ENCODE results near the gene PCDHAC2. TPM values are rescaled to one million over a fixed set of nuclear protein-coding genes. Genes with fewer than 3 reads are reported as not detected.
A peak's percentile ranks its signal among the peaks of the same experiment; 100 is the strongest.

The PCDHAC2 gene
- 0.64 and 0.90 TPM in 2 replicates for polyA plus RNA-seq (2014; cell fraction: cytosol; rRNA removed)
- polyA plus RNA-seq (2014; cell fraction: nucleus; rRNA removed) = 1.4 and 3.0 TPM in 2 replicates

DNA sequence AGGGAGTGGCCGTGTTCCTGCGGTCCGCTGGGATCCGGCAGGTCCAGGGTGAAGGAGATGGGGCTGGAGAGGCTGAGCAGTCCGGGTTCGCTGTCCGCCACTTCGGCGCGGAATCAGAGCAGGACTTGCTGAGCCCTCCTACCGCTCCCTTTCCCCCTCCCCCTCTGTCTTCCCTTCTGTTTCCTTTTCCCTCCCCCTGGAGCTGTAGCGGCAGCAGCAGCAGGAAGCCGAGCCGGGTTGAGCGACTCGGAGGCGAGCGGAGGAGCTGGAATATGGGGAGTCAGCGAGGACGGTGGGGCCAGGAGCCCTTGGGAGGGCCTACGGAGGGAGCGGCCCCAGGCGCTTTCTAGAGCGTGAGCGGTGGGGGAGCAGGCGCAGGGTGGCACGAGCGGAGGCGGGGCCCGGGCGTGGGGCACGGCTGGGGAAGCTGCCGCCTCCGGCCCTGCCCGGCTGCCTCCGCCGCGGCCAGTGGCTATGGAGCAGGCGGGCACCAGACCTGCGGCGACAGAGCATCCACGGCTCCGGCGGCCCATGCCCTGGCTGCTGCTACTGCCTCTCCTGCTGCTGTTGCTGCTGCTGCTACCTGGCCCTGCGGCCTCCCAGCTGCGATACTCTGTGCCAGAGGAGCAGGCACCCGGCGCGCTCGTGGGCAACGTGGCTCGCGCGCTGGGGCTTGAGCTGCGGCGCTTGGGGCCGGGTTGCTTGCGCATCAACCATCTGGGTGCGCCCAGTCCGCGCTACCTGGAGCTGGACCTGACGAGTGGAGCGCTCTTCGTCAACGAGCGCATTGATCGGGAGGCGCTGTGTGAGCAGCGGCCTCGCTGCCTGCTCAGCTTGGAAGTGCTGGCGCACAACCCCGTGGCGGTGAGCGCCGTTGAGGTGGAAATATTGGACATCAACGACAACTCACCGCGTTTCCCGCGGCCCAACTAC lies at the start of gene PCDHAC2:
TSS of gene PCDHAC2 (plus strand) at position 184 of the 933 bp plus-strand sequence. CDS start at position 475, 291 bp downstream.
- DNase-seq (ENCODE audit: low spot score) = peak; percentile 44

DNA sequence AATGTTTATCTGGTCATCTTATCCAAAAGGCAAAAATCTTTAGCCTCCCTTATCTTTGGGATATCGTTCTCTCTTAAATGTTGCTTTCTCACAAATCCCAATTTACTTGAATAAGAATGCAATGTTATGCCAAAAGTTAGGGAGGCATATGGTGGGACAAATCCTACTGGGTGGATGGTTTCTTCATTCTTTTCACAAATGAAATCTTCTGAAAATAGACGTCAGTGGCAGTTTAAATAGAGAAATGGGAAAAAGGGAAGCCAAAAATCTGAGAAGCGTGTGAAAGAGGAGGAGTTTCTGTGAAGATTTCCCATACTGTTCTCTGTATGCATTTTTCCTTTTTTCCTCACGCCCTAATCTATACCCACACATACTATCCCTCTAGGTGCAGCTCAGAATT lies 42.7 kb upstream of the PCDHAC2 start:
- no peak for DNase-seq (ENCODE audit: low spot score)

DNA sequence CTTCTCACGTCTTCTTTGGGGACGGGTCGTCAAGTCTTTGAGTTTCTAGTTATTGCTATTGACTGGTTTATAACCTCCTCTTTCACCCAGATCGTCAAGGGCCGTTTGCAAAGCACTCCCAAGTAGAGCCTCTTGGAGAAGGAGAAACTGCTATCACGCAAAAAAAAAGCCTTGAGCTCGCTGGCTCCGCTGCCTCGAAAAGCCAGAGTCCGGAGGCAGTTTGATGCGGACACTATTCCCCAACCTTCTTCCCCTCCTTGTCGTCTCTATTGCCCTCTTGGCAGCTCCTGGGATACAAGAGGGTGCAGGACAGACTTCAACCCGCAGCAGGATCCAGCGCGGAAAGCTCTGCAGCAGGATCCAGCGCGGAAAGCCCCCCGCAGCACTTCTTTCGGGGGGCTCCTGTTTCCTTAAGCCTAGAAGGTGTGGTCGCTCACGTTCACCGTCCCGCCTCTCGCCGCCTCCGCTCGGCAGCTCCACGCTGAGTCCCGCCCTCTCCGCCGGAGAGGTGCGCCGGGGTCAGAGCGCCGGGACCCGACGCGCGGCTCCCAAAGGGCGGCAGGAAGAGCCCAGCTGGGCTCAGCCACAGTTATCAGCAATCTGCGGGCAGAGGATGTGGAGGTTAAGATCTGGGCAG lies 40.4 kb upstream of the PCDHAC2 start, which contains the start of gene PCDHAC1:
TSS of gene PCDHAC1 (plus strand) at position 494 of the 637 bp plus-strand sequence. CDS start 594 bp downstream, outside the sequence.
- DNase-seq (ENCODE audit: low spot score) = no peak

- peak; percentile 78 for DNase-seq (ENCODE audit: low spot score)
These were observed 39.6 kb upstream of the PCDHAC2 start for GRCh38 chr5:140926443-140927227.

GRCh38 chr5:140927228-140927573 lies 39.1 kb upstream of the PCDHAC2 start:
- DNase-seq (ENCODE audit: low spot score) = no peak

GRCh38 chr5:140934964-140935606 lies 31.2 kb upstream of the PCDHAC2 start:
- DNase-seq (ENCODE audit: low spot score) = peak; percentile 15

DNA sequence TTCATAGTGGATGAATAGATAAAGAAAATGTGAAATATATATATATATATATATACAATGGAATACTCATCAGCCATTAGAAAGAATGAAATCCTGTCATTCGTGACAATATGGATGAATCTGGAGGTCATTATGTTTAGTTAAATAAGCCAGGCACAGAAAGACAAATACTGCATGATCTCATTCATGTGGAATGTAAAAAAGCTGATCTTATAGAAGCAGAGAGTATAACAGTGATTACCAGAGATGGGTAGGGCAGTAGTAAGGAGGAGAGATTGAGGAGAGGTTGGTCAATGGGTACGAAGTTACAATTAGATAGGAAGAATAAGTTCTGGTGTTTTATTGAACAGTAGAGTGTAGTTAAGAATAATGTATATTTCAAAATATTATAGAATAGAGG lies 19.7 kb upstream of the PCDHAC2 start:
- DNase-seq (ENCODE audit: low spot score) = no peak

GRCh38 chr5:140951636-140952035 lies 14.6 kb upstream of the PCDHAC2 start:
- no peak for DNase-seq (ENCODE audit: low spot score)

- no peak for DNase-seq (ENCODE audit: low spot score)
These were observed 13.0 kb upstream of the PCDHAC2 start for GRCh38 chr5:140953234-140953633.

- DNase-seq (ENCODE audit: low spot score) = no peak
These were observed 4.1 kb upstream of the PCDHAC2 start for GRCh38 chr5:140962190-140962589.

GRCh38 chr5:140964356-140964755 lies 1.9 kb upstream of the PCDHAC2 start:
- peak; percentile 99 for DNase-seq (ENCODE audit: low spot score)

- no peak for DNase-seq (ENCODE audit: low spot score)
These were observed 377 bp upstream of the PCDHAC2 start for GRCh38 chr5:140965905-140966292.

- no peak for DNase-seq (ENCODE audit: low spot score)
These were observed 1.1 kb downstream of the PCDHAC2 start for GRCh38 chr5:140967226-140967893.

DNA sequence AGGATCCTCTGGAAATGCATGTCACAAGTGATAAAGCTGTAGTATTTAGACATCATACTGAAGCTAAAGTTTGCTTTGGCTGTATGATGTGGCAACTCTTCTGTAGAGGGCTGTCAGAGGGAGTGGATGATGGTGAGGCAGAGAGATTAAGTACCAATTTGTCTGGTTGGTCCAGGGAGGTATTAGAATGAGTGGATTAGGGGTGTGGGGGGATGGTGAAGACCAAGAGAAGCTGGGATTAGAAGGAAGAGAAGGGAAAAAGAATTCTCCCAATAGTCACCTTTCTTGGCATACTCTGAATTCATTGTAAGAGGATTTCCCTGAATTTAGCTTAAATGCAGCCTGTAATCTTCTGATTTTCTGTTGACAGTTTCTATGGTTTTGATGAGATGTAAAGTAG lies 3.6 kb downstream of the PCDHAC2 start:
- DNase-seq (ENCODE audit: low spot score) = no peak

DNA sequence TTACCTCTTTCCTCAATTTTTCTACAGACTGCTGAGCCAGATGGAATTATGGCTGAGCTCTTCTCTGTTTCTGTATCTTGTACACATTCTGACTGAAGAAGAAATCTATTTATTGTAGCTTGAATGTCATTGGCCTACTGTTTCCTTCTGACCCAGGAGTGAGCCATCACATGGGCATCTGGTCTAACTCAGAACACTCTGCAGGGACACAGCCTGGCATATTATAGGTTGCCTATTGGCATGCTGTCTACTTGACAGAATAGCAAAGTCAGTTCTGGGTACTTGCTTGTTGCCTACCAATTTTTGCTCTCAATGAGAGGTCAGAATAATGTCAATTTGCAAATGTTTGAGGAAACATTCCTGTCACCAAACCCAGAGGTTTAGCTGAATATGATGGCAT lies 7.3 kb downstream of the PCDHAC2 start:
- DNase-seq (ENCODE audit: low spot score) = no peak

DNA sequence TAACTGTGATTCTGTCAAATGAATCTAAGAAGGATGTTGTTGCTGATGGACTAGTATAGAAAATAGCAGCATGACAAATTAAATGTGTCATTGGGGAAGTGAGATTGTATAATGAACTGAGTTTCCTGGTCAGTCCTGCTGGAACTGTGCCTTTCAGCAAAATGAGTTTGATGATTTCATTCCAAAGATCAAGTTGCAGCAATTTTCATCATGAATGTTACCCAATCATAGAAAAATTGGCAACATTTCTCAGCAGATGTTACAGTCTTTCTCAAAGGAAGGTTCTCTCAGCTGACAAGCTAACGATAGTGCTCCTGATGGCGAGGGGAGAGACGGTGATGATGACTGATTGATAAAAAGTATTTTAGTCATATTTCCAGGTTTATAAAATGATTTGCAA lies 10.7 kb downstream of the PCDHAC2 start:
- DNase-seq (ENCODE audit: low spot score) = no peak

GRCh38 chr5:140978260-140978659 lies 12.0 kb downstream of the PCDHAC2 start:
- no peak for DNase-seq (ENCODE audit: low spot score)

DNA sequence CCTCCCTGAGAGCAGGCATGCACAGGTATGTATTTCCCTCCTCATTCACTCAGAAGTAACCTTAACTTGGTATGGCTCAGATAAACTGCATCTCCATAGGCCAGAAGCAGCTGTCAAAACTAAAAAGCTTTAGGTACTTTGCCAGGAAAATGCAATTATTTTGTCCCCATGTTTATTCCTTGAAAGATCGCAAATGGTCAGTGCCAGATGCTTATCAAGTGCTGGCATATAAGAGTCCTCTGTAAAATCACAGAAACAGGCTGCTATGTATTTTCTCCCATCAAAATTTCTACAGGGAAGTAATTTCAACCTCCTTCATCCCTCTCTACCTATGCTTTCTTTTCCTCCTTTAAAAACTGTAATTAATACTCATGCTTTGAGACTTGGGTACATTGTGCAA lies 12.7 kb downstream of the PCDHAC2 start:
- no peak for DNase-seq (ENCODE audit: low spot score)

DNA sequence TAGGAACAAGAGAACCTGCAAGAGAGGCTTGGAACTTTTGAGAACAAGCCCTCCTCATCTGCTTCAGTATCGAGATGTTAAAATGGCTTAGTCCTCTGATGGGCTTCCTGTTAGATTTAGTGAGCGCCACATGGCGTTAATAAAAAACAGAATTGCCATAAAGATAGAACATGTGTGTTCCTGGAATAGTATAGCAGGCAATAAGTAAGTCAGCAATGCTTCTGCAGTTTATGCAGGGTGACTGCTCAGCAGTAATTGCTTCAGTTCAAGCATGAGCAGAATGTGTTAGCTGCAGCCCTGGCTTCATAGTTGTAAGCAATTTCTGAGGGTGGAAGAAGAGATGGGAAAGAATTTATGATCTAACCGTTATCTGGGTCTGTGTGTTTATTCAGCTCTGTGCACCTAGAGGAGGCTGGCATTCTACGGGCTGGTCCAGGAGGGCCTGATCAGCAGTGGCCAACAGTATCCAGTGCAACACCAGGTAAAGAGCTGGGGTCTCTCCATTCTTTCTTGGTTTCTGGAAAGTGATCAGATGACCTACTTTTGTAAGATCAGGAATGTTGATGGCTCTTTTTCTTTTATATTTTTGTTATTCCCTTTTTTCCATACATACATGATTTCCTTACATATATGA lies 15.9 kb downstream of the PCDHAC2 start:
- no peak for DNase-seq (ENCODE audit: low spot score)

- DNase-seq (ENCODE audit: low spot score) = peak; percentile 40
These were observed 19.8 kb downstream of the PCDHAC2 start for GRCh38 chr5:140986117-140986521.

Measured in SK-N-DZ (cell line).